ELF-1 (cell line): Measurements from ENCODE around the gene RMND5A.
"Not testable (repeated sequence)": the region's sequence is repeated elsewhere in the genome, so short reads cannot be mapped to it uniquely, and the experiment has no call there.

ENCODE experiments used
- DNase-seq: peaks from one replicate; pipeline ENCODE4 v3.0.0-alpha.2; 2016; ENCODE audit warnings: low read depth, low spot score

RMND5A gene

DNA sequence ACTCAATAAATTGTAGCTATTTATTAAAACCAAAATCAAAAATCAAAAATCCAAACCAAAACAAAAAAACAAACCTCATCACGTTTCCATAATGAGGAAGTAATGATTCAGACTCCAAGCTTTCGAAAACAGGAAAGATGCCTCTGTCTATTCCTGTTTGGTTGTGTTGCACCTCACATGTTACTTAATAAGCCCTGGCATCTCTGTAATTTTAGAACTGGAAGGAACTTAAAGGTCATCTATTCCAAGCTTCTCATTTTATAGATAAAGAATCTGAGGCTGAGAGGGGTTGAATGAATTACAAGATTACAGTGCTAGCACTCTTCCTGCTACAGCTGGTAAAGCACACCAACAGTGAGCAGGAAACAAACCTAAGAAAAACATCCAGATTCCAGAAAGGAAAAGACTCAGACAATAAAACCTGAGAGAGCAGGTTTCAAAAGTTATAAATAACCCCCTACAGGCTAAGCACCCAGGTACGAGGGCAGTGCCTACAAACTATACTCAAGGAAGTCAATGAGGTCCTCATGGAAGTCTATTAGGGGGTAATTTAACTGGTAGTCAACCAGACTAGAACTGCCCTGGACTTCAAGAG lies 5.4 kb upstream of the RMND5A start:
- not testable (repeated sequence) for DNase-seq

DNA sequence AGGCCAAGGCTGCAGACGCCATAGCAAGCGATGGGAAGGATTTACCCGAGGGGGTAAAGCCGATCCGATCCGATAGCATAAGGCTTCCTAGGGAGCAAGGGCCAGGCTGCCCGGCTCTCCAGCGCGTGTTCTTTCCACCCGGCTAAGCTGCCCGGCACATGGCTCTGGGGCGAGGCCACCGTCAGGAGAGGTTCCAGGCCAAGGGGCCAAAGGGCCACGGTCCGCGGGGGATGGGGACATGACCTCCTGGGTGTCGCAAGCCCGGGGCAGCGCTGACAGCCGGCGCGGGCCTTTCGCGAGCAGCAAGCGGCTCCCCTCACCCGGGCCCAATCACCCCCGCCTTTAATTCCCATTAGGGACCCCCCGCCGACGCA lies 841 bp upstream of the RMND5A start:
- not testable (repeated sequence) for DNase-seq

DNA sequence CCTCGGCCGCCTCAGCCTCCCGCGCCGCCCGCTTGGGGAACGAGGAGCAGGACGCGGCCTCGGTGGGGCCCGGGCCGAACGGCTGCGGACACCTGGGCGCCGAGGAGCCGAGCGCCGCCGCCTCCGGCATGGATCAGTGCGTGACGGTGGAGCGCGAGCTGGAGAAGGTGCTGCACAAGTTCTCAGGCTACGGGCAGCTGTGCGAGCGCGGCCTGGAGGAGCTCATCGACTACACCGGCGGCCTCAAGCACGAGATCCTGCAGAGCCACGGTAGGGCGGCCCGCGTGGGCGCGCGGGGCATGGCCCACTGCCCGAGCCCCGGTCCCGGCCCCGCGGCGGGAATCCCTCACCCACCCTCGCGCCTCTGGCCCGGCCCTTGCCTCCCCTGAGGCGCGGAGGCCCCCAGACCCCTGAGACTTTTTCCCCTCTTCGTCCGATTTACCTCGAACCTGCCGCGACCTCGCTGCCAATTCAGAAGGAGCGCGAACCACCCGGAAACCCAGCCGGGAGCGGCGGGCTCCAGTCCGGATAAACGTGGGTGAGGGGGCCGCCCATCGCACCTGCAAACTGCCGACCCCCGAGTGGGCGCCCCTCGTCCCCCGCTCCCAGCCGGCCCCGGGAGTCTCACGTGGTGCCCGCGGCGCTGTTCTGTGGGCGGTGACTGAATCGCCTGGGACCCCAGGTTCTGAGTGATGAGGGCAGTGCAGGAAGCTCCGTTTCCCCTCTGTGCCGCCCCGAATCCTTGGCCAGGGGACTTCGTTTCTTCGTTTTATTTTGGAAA lies 639 bp downstream of the RMND5A start:
- DNase-seq, result peak; percentile 44

DNA sequence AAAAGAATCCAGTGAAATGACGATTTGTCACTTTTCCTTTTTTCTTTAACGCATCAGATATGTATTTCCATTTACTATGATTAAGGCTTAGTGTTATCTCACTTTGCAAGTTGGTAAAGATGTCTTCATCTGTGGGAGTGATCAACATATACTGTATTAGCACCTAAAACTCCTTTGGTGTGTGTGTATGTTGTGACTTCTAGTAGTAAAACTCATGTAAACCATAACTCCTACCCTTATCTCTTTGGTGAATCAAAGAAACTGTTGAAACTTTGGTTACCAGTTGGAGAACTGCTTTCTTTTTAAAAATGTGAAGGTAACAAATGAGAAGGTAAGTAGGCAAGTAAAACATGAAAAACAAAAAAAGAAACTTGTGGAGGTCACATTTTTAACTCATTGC lies 5.6 kb downstream of the RMND5A start:
- not testable (repeated sequence) for DNase-seq

DNA sequence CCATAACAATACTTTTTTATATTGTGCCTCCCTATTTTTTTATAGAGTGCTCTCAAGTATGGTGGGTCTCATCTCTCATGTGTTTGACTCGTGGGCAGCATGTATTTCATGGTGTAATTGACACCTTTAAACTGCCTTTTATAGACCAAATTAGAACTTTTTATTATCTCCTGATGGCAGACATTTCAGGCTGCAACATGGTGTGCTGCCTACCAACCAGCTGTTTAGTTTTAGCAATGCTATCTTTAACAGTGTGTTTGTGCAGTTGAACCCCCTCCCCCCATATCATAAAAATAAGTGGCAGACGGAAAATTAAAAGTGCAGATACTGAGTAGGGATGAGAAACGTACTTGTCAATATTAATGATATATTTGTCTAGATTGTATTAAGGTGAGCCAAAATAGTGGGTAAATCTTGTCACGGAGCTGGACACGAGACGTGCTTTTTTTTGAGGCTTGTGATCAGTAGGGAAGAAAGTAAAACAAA lies 12.0 kb downstream of the RMND5A start:
- DNase-seq, result not testable (repeated sequence)

DNA sequence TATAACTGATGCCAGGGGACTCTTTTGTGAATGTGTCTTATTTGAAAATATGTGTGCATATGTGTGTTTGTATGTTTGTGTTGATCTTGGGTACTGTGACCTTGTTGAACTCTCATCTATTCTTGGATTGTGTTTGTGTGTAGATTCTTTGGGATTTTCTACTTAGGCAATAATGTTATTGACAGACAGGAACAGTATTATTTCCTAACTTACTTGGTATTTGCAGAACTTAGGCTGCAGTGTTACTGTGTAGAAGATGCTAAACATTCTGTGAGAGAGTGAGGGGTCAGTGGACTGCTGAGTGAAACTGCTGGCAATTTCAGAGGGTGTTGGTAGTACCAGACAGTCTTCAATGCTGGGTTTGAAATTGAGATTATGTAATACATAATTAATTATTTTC lies 12.7 kb downstream of the RMND5A start:
- not testable (repeated sequence) for DNase-seq

DNA sequence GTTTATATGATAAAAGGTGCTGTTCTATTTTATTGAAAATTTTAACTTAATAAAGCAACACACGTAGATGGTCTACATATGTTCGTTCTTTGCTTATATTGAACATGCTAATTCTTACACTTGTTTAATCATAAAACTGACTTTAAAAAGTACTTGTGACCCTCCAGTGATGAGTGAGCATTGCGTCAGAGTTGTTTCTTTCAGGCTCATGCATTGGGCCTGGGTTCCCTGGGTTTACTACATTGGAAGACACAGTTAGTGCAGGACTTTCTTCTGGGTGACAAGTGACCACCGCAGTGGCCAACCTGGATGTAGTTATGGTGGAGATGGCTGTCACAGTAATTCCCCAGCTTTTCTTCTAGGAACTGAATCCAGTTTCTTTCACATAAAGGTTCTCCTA lies 13.4 kb downstream of the RMND5A start:
- not testable (repeated sequence) for DNase-seq

DNA sequence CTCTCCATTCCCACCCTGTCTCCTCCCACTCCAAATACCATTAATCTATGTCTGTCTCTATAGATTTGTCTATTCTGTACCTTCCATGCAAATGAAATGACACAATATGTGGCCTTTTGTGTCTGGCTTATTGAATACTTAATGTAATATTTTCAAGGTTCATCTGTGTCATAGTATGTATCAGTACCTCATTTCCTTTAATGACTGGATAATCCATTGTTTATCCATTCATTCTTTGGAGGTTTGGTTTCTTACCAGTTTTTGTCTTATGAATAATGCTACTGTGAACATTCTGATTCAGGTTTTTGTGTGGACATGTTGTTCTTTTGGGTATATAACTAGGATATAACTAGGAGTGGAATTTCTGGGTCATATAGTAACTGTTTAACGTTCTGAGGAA lies 14.8 kb downstream of the RMND5A start:
- not testable (repeated sequence) for DNase-seq

DNA sequence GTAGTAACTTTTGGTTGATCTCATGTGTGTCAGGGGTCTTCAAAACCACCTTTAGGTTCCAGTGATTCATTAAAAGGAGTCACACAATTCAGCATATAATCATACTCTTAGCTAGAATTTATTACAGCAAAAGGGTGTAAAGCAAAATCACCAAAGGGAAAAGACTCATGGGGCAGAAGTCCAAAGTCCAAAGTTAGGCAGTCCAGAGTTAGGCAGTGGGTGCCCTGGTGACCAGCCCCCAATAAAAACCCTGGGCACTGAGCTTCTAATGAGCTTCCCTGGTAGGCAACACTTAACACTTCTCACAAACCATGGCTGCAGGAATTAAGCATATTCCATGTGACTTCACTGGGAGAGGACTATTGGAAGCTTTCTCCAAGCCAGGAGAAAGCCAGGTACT lies 19.4 kb downstream of the RMND5A start:
- not testable (repeated sequence) for DNase-seq

DNA sequence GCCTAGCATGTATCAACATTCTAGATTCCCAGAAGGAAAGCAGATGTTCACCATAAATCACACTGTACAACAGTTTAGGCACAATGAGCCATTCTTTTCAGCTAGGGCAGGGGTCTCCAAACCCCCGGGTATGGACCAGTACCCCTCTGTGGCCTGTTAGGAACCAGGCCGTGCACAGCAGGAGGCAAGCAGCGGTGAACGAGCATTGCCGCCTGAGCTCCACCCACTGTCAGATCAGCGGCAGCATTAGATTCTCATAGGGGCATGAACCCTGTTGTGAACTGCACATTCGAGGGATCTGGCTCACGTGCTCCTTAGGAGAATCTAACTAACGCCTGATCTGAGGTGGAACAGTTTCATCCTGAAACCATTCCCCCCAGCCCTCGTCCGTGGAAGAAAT lies 19.8 kb downstream of the RMND5A start:
- DNase-seq, result not testable (repeated sequence)

DNA sequence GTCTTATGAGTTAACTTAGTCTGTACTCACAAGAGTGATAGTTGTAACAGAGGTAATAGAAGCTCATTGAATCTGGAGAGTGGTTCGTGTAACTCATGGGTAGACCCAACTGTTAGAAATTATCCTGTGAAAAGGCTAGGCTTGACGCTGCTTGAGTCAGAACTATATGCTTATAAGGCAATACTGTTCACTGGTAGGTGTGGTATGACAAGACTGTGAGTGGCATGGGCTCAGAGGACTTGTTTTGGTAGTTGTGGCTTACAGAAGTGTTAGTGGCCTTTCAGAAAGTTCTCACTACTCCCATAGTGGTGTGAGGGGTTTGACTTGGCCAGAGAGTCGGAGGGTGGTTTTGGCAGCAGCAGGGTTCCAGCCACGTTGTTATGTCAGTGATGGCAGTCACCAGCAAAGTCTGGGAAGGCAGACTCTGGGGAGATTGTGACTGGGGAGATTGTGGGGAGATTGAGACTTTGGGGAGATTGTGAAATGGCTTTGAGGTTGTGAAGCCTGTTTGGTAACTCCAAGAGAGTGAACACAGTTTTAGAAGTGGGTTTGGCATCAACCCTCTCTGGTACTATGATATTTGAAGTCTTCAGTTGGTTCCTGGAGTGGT lies 21.9 kb downstream of the RMND5A start:
- DNase-seq, result not testable (repeated sequence)

DNA sequence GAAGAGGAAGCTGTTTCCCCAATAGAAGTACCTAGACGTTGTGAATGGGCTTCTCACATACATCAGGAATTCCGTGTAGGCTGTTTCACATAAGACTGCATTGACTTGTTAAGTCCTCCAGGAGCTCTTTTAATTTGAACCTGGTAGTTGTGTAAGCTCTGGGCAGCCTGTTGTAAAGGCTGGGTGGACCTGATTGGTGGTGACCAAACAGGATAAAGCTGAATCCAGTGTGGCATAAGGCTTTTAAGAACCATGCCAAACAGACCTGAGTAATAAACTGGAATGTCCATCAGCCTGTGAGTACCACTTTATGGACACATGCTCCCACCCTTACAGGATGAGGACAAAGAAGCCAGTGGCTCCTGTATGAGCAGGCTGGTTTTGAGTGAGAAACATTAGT lies 24.1 kb downstream of the RMND5A start:
- DNase-seq, result no peak

DNA sequence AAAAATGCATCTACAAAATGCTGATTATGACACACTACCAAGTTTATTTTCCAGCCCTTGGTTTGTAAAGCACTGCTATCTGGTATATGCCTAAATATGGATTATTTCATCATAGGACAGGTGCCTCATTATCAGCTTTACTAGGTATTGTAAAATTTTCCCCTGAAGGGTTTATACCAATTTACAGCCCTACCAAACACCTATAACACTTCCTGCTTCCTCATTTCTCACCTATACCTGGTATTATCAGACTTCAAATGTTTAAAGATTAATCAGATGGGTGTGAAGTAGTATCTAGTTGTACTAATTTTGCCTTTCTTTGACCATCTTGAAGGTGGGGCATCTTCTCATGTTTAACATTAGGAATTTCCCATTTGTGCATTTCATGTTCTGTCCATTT lies 26.8 kb downstream of the RMND5A start:
- no peak for DNase-seq

DNA sequence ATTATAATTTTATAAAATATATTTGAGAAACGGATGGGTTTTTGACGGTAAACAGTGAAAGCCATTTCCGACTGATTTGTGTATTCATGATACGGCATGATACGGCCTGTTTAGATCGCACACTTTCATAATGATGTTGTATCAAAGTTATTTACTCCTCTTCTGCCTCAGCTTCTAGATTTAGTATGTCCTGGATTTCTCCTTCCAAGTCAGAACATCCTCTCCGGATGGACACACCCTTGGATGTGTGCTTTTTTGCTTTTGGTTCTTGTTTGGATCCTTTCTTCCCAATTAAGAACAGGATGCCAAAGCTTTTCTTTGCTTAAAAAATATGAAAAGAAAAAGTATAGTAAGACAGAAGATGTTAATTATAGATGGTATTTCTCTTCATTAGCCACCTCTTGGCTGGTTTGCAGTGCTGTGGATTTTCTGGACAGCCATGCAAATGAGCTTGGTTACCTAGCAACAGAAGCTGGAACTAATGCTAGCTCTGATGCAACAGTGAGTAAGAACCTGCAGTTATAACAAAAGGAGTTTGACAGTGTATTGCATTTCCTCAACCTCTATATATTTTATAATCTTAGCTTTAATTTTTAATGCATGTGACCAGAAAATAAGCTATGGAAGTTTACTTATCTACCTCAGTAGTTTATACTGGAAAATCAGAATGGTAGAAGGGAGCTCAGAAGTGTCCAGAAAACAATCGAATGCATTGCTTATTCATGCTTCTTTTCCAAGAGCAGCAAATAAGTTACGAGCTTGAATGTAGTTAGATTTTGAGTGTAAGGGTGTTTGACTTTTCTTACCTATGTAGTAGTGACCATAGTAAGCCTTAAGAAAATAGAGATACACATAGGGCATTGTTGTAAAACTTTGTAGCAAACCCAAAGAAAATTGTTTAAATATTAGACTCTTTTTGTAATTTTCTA lies 27.9 kb downstream of the RMND5A start:
- no peak for DNase-seq

DNA sequence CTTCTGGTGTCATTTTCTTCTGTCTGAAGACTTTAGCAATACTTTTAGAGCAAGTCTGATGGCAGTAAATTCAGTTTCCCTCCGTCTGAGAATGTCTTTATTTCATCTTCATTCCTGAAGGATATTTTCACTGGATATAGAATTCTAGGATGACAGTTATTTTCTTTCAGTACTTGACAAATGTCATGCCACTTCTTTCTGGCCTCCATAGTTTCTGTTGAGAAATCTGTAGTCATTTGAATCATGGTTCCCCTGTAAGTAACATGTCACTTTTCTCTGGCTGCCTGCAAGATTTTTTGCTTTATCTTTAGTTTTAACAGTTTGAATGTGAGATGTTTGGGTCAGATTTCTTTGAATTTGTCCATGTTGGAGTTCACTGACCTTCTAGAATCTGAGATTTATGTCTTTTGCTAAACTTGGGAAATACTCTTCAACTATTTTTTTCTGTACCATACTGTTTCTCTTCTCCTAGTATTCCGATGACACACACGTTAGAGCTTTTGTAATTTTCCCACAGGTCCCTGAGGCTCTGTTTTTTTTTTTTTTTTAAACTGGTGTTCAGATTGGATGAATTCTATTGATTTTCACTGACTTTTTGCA lies 30.2 kb downstream of the RMND5A start:
- no peak for DNase-seq

DNA sequence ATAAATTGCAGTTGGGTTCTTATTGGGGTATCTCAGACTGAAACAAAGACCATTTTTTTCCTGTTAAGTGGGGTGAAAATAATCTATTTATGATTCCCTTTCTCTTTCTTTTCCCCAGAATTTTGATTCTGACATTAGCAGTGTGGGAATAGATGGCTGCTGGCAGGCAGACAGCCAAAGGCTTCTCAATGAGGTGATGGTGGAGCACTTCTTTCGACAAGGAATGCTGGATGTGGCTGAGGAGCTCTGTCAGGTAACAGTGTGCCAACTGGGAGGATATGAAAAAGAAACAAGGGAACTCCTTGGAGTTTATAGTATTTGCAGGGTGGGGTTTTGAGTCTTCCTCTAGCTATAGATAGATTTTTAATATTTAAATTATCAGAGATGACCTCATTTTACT lies 31.7 kb downstream of the RMND5A start:
- DNase-seq, result no peak

DNA sequence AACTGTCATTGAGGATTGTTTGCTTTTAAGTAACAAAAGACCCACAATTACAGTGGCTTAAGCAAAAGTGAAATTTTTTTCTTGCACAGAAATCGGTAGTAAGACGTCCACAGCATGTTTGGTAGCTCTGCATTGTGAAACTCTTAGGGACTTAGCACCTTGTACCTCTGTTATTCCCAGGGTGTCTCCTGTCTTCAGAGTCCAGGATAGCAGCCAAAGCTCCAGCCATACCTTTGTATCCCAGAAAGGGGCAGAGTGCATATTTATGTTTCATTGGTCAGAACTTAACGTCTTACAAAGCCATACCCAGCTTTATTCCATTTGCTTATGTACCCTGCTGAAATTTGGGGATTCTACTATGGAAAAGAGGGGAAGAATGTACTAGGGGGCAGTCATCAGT lies 32.8 kb downstream of the RMND5A start:
- DNase-seq, result no peak

DNA sequence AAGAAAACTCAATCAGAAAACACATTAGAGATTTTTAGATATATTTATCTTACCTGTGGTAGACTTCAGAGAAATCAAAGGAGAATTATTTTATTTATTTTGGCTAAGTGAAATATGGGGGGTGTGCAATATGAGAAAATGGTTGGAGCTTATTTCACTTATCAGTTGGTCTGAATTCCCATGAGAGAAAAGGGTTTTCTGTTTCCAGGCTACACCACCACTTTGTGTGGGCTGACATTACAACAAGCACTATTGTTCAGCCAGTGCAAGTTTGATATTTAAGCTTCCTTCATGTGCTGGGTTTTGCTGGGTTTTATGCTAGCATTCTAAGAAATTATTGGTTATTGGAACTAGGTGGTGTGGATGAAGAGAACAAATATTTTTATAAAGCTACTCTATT lies 33.5 kb downstream of the RMND5A start:
- DNase-seq, result no peak

DNA sequence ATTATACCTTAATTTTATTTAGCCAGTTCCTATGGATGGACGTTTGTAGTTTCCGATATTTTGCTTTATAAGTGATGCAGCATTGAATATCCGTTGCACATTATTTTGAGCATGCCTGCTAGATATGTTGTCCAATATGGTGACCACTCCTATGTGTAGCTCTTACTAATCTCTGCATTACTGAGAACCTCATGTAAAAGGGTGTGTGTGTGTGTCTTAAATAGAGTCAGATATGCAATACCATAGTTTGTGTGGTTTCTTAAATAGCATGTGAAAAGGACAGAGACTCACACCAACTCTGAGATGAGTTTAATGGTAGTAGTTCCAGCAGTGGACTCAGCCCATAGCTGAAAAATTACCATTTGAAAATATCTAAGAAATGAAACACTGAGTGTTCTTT lies 38.3 kb downstream of the RMND5A start:
- no peak for DNase-seq

DNA sequence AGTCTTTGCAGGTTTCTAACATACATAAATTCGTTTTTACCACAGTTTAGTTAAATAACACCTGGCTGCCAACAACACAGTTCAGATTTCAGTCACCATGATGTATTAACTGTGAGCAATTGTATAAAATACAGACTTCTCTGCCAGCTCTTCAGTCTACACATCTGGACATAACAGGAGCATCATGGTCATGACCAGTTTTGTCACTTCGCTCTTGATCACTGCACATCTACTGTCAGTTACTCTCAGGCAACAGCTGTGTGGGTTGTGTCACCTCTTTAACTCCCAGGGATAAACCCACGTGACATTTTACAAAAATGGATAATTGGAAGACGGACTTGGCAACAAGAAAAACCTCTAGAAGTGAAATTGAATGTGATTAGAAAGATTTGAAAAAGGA lies 40.3 kb downstream of the RMND5A start:
- no peak for DNase-seq

DNA sequence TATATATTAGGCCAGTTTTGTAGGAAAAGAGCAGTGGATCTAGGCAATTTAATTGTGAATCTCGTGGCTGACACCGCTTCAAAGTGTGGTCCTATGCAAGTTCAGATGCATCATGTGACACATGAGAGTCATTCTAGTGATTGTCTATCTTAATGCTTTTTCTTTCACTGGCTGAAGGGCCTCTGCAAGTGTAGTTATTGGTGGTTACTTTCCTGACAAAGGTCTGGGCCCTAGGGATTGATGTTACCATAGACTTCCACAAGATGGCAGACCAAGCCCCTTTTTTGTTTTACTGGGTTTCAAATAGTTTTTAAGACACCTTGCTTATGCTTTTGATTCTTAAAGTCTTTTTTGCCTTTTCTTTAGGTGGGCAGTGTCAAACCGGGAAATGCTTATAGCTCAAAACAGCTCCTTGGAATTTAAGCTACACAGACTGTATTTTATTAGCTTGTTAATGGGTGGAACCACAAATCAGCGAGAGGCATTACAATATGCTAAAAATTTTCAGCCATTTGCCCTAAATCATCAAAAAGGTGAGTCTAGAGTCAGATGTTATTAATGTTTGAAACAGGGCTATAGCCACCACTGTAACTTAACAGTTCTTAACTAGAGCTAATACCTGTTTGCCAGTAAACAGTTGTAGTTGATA lies 44.7 kb downstream of the RMND5A start:
- peak; percentile 62 for DNase-seq
